NCI-H345 (cell line): ENCODE results near the gene CRADD.
A peak's percentile ranks its signal among the peaks of the same experiment; 100 is the strongest.
"Not testable (repeated sequence)": the region's sequence is repeated elsewhere in the genome, so short reads cannot be mapped to it uniquely, and the experiment has no call there.

Experiments used
- DNase-seq: peaks from one replicate; lab custom pipeline; 2025; lab: John Stamatoyannopoulos, UW

Gene CRADD

GRCh38 chr12:93677195-93678064 lies at the start of gene CRADD:
Gene CRADD (plus strand): TSS chr12:93677375.
- DNase-seq: peak; percentile 98

DNA sequence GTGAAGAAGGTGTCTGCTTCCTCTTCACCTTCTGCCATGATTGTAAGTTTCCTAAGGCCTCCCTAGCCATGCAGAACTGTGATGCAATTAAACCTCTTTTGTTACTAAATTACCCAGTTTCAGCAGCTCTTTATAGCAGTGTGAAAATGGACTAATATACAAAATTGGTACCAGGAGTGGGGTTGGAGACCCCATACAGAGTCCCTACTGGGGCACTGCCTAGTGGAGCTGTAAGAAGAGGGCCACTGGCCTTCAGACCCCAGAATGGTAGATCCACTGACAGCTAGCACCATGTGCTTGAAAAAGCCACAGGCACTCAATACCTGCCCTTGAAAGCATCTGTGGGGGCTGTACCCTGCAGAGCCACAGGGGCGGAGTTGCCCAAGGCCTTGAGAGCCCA lies 44.8 kb upstream of the CRADD start:
- no peak for DNase-seq

DNA sequence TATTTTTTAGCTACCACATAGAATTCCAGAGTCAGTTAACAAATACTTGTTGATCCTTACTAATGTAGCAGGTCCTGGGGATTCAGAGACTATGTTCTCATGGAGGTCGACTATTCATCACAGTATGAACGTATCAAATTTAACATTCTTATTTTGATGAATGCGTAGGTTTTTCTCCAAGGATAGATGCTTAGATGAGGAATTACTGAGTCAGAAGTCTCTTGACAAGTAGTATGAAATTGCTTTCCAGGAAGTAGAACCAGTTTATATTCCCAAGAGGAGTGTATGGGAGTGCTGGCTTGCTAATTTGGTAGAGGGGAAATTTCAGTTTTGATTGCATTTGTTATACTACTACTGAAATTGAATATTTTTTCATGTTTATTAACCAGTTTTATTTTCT lies 42.8 kb upstream of the CRADD start:
- no peak for DNase-seq

- DNase-seq: no peak
Measured at GRCh38 chr12:93636708-93637107, 40.5 kb upstream of the CRADD start.

- DNase-seq: no peak
Measured at GRCh38 chr12:93638095-93638494, 39.1 kb upstream of the CRADD start.

- DNase-seq: peak; percentile 72
Measured at GRCh38 chr12:93638954-93639353, 38.2 kb upstream of the CRADD start.

DNA sequence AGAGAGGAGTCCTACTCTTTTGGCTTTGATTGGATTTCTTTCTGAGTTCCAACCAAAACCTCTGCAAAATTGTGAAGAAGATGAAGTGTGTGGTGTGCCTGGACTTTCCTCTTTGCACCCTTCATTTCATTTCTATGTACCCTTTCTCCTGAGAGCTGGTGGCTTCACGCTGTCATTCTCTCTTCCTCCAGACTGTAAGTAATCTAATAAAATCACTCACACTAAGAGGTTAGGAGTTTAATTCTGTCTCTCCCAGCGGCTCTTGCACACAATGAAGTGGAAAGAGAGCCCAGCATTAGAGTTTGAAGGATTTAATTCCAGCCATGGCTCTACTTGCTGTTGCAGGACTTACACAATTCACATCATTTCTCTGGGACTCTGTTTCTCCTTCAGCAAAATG lies 37.8 kb upstream of the CRADD start:
- no peak for DNase-seq

- DNase-seq: not testable (repeated sequence)
Measured at GRCh38 chr12:93641380-93641779, 35.8 kb upstream of the CRADD start.

- DNase-seq: no peak
Measured at GRCh38 chr12:93642751-93643150, 34.4 kb upstream of the CRADD start.

- no peak for DNase-seq
Measured at GRCh38 chr12:93645702-93646101, 31.5 kb upstream of the CRADD start.

GRCh38 chr12:93650626-93651025 lies 26.5 kb upstream of the CRADD start:
- no peak for DNase-seq

DNA sequence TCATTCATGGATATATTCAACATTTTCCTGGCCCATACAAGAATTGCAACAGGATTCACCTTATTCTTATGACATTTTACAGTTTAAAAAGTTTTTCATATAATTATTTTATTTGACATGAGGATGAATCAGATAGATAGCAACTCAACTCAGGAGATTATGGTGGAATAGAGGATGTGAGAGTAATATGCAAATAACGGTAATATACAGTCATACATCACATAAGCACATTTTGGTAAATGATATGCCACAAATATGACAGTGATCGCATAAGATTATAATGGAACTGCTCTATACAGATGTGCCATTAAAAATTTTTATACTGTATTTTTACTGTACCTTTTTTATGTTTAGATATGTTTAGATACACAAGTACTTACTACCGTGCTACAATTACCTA lies 24.1 kb upstream of the CRADD start:
- DNase-seq: no peak

- DNase-seq: no peak
Measured at GRCh38 chr12:93653712-93654111, 23.5 kb upstream of the CRADD start.

GRCh38 chr12:93654421-93654820 lies 22.8 kb upstream of the CRADD start:
- no peak for DNase-seq

DNA sequence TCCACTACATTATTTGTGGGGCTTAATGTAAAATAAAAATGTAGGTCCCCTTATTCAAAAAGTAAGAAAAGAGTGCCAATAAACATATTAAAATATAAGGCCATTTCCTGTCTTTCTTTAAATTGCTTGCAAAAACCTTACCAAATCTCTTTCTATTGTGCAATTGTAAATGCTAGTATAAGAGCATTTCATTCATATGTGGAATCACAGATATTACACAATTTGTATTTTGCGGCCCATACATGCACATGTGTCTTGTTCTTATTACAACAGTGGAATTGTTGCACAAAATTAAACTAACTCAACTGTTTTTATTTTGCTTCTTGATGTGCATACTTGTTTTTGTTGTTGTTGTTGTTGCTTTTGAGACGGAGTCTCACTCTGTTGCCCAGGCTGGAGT lies 20.1 kb upstream of the CRADD start:
- no peak for DNase-seq

DNA sequence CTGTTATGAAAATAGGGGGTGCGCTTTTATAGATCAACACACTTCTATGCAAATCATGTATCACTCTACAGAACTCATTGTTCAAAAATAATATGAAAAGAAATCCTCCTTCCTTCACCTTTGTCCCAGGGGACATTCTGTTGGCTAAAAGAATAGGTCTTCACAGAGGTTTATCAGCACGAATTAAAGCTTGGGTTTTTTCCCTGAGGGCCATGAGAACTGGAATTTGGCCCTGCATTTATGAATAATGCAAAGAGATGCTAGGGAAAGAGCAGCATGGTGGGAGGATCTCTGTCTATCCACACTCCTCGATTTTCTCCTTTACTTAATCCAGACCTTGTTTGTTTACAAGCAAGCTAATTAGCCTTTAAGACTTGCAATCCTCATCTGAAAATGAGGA lies 16.2 kb upstream of the CRADD start:
- no peak for DNase-seq

DNA sequence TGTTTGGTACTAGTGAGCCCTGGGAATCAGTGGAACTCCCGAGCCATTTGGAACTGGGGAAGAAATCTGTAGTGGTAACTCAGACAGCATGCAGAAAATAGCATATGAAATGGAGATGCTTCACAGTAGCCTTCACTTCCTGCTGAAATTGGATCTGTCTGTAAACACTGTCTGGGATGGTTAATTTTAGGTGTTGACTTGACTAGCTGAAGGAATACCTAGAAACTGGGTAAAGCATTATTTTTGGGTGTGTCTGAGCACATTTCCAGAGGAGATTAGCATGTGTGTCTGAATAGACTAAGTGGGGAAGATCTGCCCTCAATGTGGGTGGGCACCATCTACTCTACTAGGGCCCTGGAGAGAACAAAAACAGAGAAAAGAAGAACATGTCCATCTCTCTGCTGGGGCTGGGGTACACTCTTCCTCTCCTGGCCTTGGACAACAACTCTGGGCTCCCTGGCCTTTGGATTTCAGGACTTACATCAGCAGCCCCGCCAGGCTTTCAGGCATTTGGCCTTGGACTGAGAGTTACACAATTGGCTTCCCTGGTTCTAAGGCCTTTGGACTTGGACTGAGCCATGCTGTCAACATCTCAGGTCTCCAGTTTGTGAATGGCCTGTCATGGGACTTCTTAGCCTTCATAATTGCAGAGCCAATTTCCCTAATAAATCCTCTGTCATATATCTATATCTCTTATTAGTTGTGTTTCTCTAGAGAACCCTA lies 14.0 kb upstream of the CRADD start:
- peak; percentile 13 for DNase-seq

GRCh38 chr12:93663729-93664084 lies 13.5 kb upstream of the CRADD start:
- no peak for DNase-seq

DNA sequence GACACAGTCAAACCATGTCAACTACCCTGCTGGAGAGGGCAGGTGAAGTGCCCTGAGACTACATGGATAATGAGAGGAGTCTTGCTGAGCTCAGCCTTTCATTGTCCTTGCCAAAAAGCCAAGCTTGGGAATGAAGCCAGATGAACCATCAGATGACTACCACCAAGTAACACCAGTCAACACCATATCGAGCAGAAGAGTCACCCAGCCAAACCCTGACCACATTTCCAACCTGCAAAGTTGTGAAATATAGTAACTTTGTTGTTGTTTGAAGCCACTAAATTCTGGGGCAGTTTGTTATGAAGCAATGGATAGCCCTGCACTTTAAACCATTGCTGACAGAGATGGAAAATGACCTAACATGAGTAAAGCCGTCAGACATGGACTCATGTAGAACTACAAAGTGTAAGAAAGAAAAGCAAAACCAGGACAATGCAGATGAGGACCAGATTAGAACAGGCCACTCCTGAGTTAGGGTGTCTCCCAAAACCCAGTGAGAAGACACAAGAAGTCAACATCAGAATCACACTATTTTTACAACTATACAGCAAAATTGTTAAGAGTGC lies 12.5 kb upstream of the CRADD start:
- DNase-seq: no peak

GRCh38 chr12:93667672-93668071 lies 9.5 kb upstream of the CRADD start:
- no peak for DNase-seq

GRCh38 chr12:93668919-93669418 lies 8.2 kb upstream of the CRADD start:
- DNase-seq: no peak

GRCh38 chr12:93669452-93669851 lies 7.7 kb upstream of the CRADD start:
- no peak for DNase-seq

DNA sequence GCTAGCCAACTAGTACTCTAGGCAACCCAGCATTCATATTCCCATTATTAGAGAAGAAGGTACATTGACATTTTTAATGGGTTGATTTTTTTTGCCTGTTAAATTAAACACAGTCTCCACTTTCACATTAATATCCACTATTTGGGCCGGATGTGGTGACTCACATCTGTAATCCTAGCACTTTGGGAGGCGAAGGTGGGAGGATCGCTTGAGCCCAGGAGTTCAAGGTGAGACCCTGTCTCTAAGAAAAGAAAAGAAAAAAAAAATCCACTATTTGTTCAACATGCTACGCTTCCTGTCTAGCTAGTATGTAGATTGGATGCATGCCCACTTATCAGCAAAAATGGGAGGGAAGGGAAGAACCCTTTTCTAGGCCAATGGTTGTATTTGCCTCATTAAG lies 7.1 kb upstream of the CRADD start:
- DNase-seq: no peak
